ENCODE data around the gene ETV4. TPM values are rescaled to one million over a fixed set of nuclear protein-coding genes. Genes with fewer than 3 reads are reported as not detected.

ETV4 gene
- total RNA-seq, 1 donor from 2014 or later = not detected

- H3K27ac Mint-ChIP-seq (ENCODE audit: unreplicated experiment) = no peak overlapping the region
- no peak for TF ChIP-seq CTCF (IDR thresholded peaks at IDR 0.05; ENCODE audit: partially characterized antibody, unreplicated experiment)
- DNase-seq = no peak
- peaks cover 4% of the 10 kb centered on the region for H3K36me3 Mint-ChIP-seq (ENCODE audit: unreplicated experiment)
- no peak overlapping the region for H3K4me3 Mint-ChIP-seq (ENCODE audit: unreplicated experiment)
- H3K9me3 Mint-ChIP-seq (ENCODE audit: unreplicated experiment) = peaks cover 3% of the 10 kb centered on the region
- H3K27me3 Mint-ChIP-seq (ENCODE audit: unreplicated experiment) = no peaks in the 10 kb centered on the region
- peaks cover 2% of the 10 kb centered on the region for H3K4me1 Mint-ChIP-seq (ENCODE audit: low read depth, unreplicated experiment)
Measured at GRCh38 chr17:43588664-43589435, 42.7 kb upstream of the ETV4 start.

- H3K4me1 Mint-ChIP-seq (ENCODE audit: low read depth, unreplicated experiment) = peaks cover 2% of the 10 kb centered on the region
- no peak for DNase-seq
- no peak overlapping the region for H3K4me3 Mint-ChIP-seq (ENCODE audit: unreplicated experiment)
- H3K9me3 Mint-ChIP-seq (ENCODE audit: unreplicated experiment) = peaks cover 3% of the 10 kb centered on the region
- no peak for TF ChIP-seq CTCF (IDR thresholded peaks at IDR 0.05; ENCODE audit: partially characterized antibody, unreplicated experiment)
- H3K27ac Mint-ChIP-seq (ENCODE audit: unreplicated experiment) = no peak overlapping the region
- peaks cover 4% of the 10 kb centered on the region for H3K36me3 Mint-ChIP-seq (ENCODE audit: unreplicated experiment)
- no peaks in the 10 kb centered on the region for H3K27me3 Mint-ChIP-seq (ENCODE audit: unreplicated experiment)
Measured at GRCh38 chr17:43588121-43588520, 42.0 kb upstream of the ETV4 start.

- DNase-seq = no peak
- Mint-ChIP-seq H3K36me3 (ENCODE audit: unreplicated experiment) (peaks cover 4% of the 10 kb centered on the region), H3K4me3 (ENCODE audit: unreplicated experiment) (no peak overlapping the region), H3K27me3 (ENCODE audit: unreplicated experiment) (no peaks in the 10 kb centered on the region), H3K4me1 (ENCODE audit: low read depth, unreplicated experiment) (peaks cover 2% of the 10 kb centered on the region), H3K9me3 (ENCODE audit: unreplicated experiment) (peaks cover 3% of the 10 kb centered on the region), H3K27ac (ENCODE audit: unreplicated experiment) (peak overlapping the region; percentile 29)
- no peak for TF ChIP-seq CTCF (IDR thresholded peaks at IDR 0.05; ENCODE audit: partially characterized antibody, unreplicated experiment)
Measured at GRCh38 chr17:43587647-43588046, 41.5 kb upstream of the ETV4 start.

GRCh38 chr17:43584666-43585102 lies 38.5 kb upstream of the ETV4 start:
- H3K27me3 Mint-ChIP-seq (ENCODE audit: unreplicated experiment) = peaks cover 3% of the 10 kb centered on the region
- H3K36me3 Mint-ChIP-seq (ENCODE audit: unreplicated experiment) = peaks cover 4% of the 10 kb centered on the region
- H3K4me1 Mint-ChIP-seq (ENCODE audit: low read depth, unreplicated experiment) = peaks cover 1% of the 10 kb centered on the region
- H3K9me3 Mint-ChIP-seq (ENCODE audit: unreplicated experiment) = peaks cover 3% of the 10 kb centered on the region
- DNase-seq = no peak
- H3K4me3 Mint-ChIP-seq (ENCODE audit: unreplicated experiment) = no peak overlapping the region
- no peak overlapping the region for H3K27ac Mint-ChIP-seq (ENCODE audit: unreplicated experiment)
- no peak for TF ChIP-seq CTCF (IDR thresholded peaks at IDR 0.05; ENCODE audit: partially characterized antibody, unreplicated experiment)

- DNase-seq = no peak
- H3K27ac Mint-ChIP-seq (ENCODE audit: unreplicated experiment) = no peak overlapping the region
- H3K36me3 Mint-ChIP-seq (ENCODE audit: unreplicated experiment) = peaks cover 4% of the 10 kb centered on the region
- TF ChIP-seq CTCF (IDR thresholded peaks at IDR 0.05; ENCODE audit: partially characterized antibody, unreplicated experiment) = no peak
- peaks cover 6% of the 10 kb centered on the region for H3K27me3 Mint-ChIP-seq (ENCODE audit: unreplicated experiment)
- peaks cover 11% of the 10 kb centered on the region for H3K4me1 Mint-ChIP-seq (ENCODE audit: low read depth, unreplicated experiment)
- H3K9me3 Mint-ChIP-seq (ENCODE audit: unreplicated experiment) = peaks cover 2% of the 10 kb centered on the region
- no peak overlapping the region for H3K4me3 Mint-ChIP-seq (ENCODE audit: unreplicated experiment)
Measured at GRCh38 chr17:43583332-43583731, 37.2 kb upstream of the ETV4 start.

Measured in glutamatergic neuron (in vitro differentiated cells).